Neural progenitor cell (in vitro differentiated cells): Measurements from ENCODE around the gene NDUFS2. TPM values are rescaled to one million over a fixed set of nuclear protein-coding genes. Genes with fewer than 3 reads are reported as not detected.
A peak's percentile ranks its signal among the peaks of the same experiment; 100 is the strongest.

Source experiments
- DNase-seq: peaks from one replicate; pipeline ENCODE4 v3.0.0-alpha.2; 2016; ENCODE audit warnings: low spot score
- H2AFZ ChIP-seq: fragments of 200-600 bp; sonication (generic); replicated peaks from 2 replicates; pipeline ENCODE4 v1.6.1; 2016; ENCODE audit warnings: antibody characterized with exemption
- H3F3A ChIP-seq: fragments of 200-600 bp; sonication (generic); 2 replicates; pipeline ENCODE4 v1.6.1; 2016; ENCODE audit warnings: antibody characterized with exemption, low read depth
- H3K27ac ChIP-seq: fragments of 200-600 bp; sonication (generic); 2 replicates; pipeline ENCODE4 v1.5.1; 2016; ENCODE audit warnings: mild to moderate bottlenecking
- H3K27me3 ChIP-seq: fragments of 200-600 bp; sonication (generic); 2 replicates; pipeline ENCODE4 v1.6.1; 2016; ENCODE audit warnings: mild to moderate bottlenecking, moderate library complexity
- H3K36me3 ChIP-seq: fragments of 200-600 bp; sonication (generic); 2 replicates; pipeline ENCODE4 v1.5.1; 2016
- H3K4me1 ChIP-seq: fragments of 200-600 bp; sonication (generic); 2 replicates; pipeline ENCODE4 v1.6.1; 2016; ENCODE audit warnings: mixed run types
- H3K4me2 ChIP-seq: fragments of 200-600 bp; sonication (generic); 2 replicates; pipeline ENCODE4 v1.6.1; 2016
- H3K4me3 ChIP-seq: fragments of 200-600 bp; sonication (generic); 2 replicates; pipeline ENCODE4 v1.5.1; 2016
- H3K79me2 ChIP-seq: fragments of 200-600 bp; sonication (generic); 2 replicates; pipeline ENCODE4 v1.6.1; 2016; ENCODE audit warnings: low read depth
- H3K9ac ChIP-seq: fragments of 200-600 bp; sonication (generic); 2 replicates; pipeline ENCODE4 v1.6.1; 2016
- H3K9me3 ChIP-seq: fragments of 200-600 bp; sonication (generic); 2 replicates; pipeline ENCODE4 v1.5.1; 2016; ENCODE audit warnings: low read depth
- H4K20me1 ChIP-seq: fragments of 200-600 bp; sonication (generic); 2 replicates; pipeline ENCODE4 v1.6.1; 2016; ENCODE audit warnings: low read depth
- H3K27ac Mint-ChIP-seq: 3 replicates; pipeline ENCODE4 v1.8.0; 2021; ENCODE audit warnings: mixed read lengths
- H3K27me3 Mint-ChIP-seq: 2 replicates; pipeline ENCODE4 v1.8.0; 2022; ENCODE audit warnings: low read depth, mild to moderate bottlenecking, inconsistent platforms, moderate library complexity, mixed read lengths; ENCODE audit not compliant: insufficient read depth
- H3K36me3 Mint-ChIP-seq: 3 replicates; pipeline ENCODE4 v1.8.0; 2021; ENCODE audit warnings: mixed read lengths
- H3K4me1 Mint-ChIP-seq: 3 replicates; pipeline ENCODE4 v1.8.0; 2021; ENCODE audit warnings: mixed read lengths
- H3K4me3 Mint-ChIP-seq: 3 replicates; pipeline ENCODE4 v1.8.0; 2021; ENCODE audit warnings: mild to moderate bottlenecking, moderate library complexity, mixed read lengths
- H3K9me3 Mint-ChIP-seq: 3 replicates; pipeline ENCODE4 v1.8.0; 2020; ENCODE audit warnings: mixed read lengths
- EZH2 ChIP-seq: fragments of 200-600 bp; sonication (generic); IDR thresholded peaks from 2 replicates; pipeline ENCODE4 v1.6.1; 2017; ENCODE audit warnings: antibody characterized with exemption, mild to moderate bottlenecking, moderate library complexity
- EZH2phosphoT487 ChIP-seq: fragments of 200-600 bp; sonication (generic); IDR thresholded peaks from 2 replicates; pipeline ENCODE4 v1.6.1; 2017; ENCODE audit warnings: antibody characterized with exemption
- total RNA-seq: library from RNA; depleted of rRNA; stranded (reverse); fragments of >200 nt; gene quantifications from 2 replicates; pipeline ENCODE4 v1.2.3, GENCODE V29; 2015; ENCODE audit warnings: low replicate concordance
- TF ChIP-seq, protein P1 (sequence below): fragments of 200-600 bp; sonication (generic); IDR thresholded peaks from 2 replicates; pipeline ENCODE4 v1.5.1; 2017; ENCODE audit warnings: antibody characterized with exemption, mild to moderate bottlenecking

Gene NDUFS2
- total RNA-seq: 105 and 107 TPM in 2 replicates

DNA sequence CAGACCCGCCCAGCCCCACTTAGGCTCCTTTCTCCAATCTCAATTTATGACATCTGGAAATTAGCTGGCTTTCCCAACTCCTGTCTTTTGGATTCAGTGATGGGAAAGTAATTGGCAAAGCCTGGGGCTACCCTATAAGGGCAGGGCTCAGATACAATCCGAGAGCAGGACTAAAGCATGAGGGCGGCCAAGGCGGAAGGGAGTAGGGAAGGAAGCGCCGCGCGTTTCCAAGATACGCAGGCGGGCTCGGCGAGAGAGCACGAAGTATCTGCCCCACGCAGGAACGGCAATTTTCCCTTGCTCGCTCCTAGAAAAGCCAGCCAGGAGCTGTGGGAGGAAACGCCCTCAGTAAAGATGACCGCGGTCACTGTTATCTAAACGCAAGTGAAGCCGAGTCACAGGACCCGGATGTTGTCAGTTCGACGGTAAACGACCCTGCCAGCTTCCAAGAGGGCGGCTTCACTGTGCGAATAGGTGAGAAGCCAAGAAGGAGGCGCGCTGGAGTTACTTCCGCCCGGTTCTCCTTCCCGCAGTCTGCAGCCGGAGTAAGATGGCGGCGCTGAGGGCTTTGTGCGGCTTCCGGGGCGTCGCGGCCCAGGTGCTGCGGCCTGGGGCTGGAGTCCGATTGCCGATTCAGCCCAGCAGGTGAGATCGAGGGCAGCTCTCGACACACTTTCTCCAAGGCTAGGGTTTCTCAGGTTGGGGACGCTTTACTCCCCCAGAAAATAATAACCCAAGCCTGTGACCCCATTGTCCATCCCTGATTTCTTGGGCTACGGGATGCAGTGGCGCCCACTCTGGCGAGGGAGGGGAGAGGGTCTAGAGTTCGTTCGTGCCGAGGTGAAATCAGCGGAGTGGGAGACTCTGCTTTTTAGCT is at the start of gene NDUFS2:
Gene NDUFS2, plus strand, starts transcription at position 532 of the 877 bp plus-strand sequence. Its CDS starts 19 bp downstream, at position 551.
- Histone ChIP-seq H3K79me2 (peaks cover 29% of the 10 kb centered on the region), H3K9me3 (no peaks in the 10 kb centered on the region), H3K27ac (peak within 1 kb of the TSS; percentile 76), H2AFZ (peak within 1 kb of the TSS; percentile 88), H3K27me3 (no peaks in the 10 kb centered on the region), H3K36me3 (peaks cover 10% of the 10 kb centered on the region), H3K4me3 (peak within 1 kb of the TSS; percentile 75), H3K4me2 (peak within 1 kb of the TSS; percentile 79), H3K4me1 (peaks cover 56% of the 10 kb centered on the region), H4K20me1 (no peaks in the 10 kb centered on the region), H3F3A (peaks cover 46% of the 10 kb centered on the region), H3K9ac (peak within 1 kb of the TSS; percentile 87)
- Mint-ChIP-seq H3K36me3 (peaks cover 16% of the 10 kb centered on the region), H3K27me3 (no peaks in the 10 kb centered on the region), H3K4me1 (peaks cover 67% of the 10 kb centered on the region), H3K27ac (peak within 1 kb of the TSS; percentile 98), H3K4me3 (peak within 1 kb of the TSS; percentile 94), H3K9me3 (no peaks in the 10 kb centered on the region)
- DNase-seq: peak; percentile 99
- TF ChIP-seq EZH2phosphoT487 (no peak), EZH2 (no peak)
- TF ChIP-seq, protein P1, sequence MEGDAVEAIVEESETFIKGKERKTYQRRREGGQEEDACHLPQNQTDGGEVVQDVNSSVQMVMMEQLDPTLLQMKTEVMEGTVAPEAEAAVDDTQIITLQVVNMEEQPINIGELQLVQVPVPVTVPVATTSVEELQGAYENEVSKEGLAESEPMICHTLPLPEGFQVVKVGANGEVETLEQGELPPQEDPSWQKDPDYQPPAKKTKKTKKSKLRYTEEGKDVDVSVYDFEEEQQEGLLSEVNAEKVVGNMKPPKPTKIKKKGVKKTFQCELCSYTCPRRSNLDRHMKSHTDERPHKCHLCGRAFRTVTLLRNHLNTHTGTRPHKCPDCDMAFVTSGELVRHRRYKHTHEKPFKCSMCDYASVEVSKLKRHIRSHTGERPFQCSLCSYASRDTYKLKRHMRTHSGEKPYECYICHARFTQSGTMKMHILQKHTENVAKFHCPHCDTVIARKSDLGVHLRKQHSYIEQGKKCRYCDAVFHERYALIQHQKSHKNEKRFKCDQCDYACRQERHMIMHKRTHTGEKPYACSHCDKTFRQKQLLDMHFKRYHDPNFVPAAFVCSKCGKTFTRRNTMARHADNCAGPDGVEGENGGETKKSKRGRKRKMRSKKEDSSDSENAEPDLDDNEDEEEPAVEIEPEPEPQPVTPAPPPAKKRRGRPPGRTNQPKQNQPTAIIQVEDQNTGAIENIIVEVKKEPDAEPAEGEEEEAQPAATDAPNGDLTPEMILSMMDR: peak; percentile 63

DNA sequence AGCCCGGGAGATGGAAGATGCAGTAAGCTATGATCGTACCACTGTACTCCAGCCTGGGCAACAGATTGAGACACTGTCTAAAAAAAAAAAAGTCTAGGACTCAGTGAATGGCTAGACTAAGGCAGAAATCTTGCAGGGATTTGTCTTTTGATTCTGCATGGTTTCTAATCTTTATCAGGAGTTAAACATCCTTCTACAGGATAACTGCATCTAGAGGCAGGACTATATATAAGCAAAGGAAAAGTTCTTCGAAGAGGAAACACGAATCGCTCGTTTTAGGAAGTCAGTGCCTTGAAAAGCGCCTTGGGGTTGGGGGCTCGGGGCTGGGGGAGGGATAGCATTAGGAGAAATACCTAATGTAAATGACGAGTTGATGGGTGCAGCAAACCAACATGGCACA is 49.0 kb upstream of the NDUFS2 start:
- Histone ChIP-seq H3K4me1 (no peaks in the 10 kb centered on the region), H3F3A (peaks cover 5% of the 10 kb centered on the region), H3K4me3 (peak overlapping the region; percentile 91), H3K27ac (no peak overlapping the region), H2AFZ (peak overlapping the region; percentile 96), H3K79me2 (peaks cover 19% of the 10 kb centered on the region), H4K20me1 (no peaks in the 10 kb centered on the region), H3K27me3 (no peaks in the 10 kb centered on the region), H3K9me3 (no peaks in the 10 kb centered on the region), H3K9ac (peak overlapping the region; percentile 91), H3K4me2 (peak overlapping the region; percentile 84), H3K36me3 (no peaks in the 10 kb centered on the region)
- no peak for DNase-seq
- Mint-ChIP-seq H3K36me3 (peaks cover 5% of the 10 kb centered on the region), H3K4me1 (peaks cover 17% of the 10 kb centered on the region), H3K27me3 (peaks cover 3% of the 10 kb centered on the region), H3K4me3 (peak overlapping the region; percentile 99), H3K27ac (peak overlapping the region; percentile 72), H3K9me3 (no peaks in the 10 kb centered on the region)
- no peak for TF ChIP-seq EZH2
- no peak for TF ChIP-seq EZH2phosphoT487
- TF ChIP-seq, protein P1: no peak

GRCh38 chr1:161153682-161154337 is 48.4 kb upstream of the NDUFS2 start, which contains the start of gene UFC1:
TSS of gene UFC1 (plus strand) at chr1:161153978. CDS start at chr1:161153998, 20 bp downstream.
- peak within 1 kb of the TSS; percentile 91 for H3K9ac ChIP-seq
- H3K36me3 ChIP-seq: no peaks in the 10 kb centered on the region
- TF ChIP-seq EZH2phosphoT487 (no peak), EZH2 (no peak)
- TF ChIP-seq, protein P1: no peak
- Mint-ChIP-seq H3K27me3 (peaks cover 1% of the 10 kb centered on the region), H3K27ac (peak within 1 kb of the TSS; percentile 100), H3K9me3 (no peaks in the 10 kb centered on the region), H3K4me3 (peak within 1 kb of the TSS; percentile 99), H3K36me3 (peaks cover 5% of the 10 kb centered on the region), H3K4me1 (peaks cover 23% of the 10 kb centered on the region)
- no peaks in the 10 kb centered on the region for H4K20me1 ChIP-seq
- H3K4me2 ChIP-seq: peak within 1 kb of the TSS; percentile 84
- H3K27me3 ChIP-seq: no peaks in the 10 kb centered on the region
- DNase-seq: peak; percentile 89
- peaks cover 19% of the 10 kb centered on the region for H3K79me2 ChIP-seq
- no peaks in the 10 kb centered on the region for H3K9me3 ChIP-seq
- no peaks in the 10 kb centered on the region for H3K4me1 ChIP-seq
- H3F3A ChIP-seq: peaks cover 12% of the 10 kb centered on the region
- peak within 1 kb of the TSS; percentile 96 for H2AFZ ChIP-seq
- peak within 1 kb of the TSS; percentile 91 for H3K4me3 ChIP-seq
- H3K27ac ChIP-seq: peak within 1 kb of the TSS; percentile 77
